ENCODE data around the gene EGFR.

Gene EGFR

GRCh38 chr7:55178292-55178862 is 159.6 kb downstream of the EGFR start:
- DNase-seq = no peak

- no peak for DNase-seq
Measured at GRCh38 chr7:55178863-55179773, 160.3 kb downstream of the EGFR start.

GRCh38 chr7:55179931-55180682 is 161.3 kb downstream of the EGFR start:
- DNase-seq = no peak

GRCh38 chr7:55180963-55181542 is 162.2 kb downstream of the EGFR start:
- no peak for DNase-seq

GRCh38 chr7:55181762-55182161 is 162.9 kb downstream of the EGFR start:
- DNase-seq = no peak

GRCh38 chr7:55183897-55184296 is 165.1 kb downstream of the EGFR start:
- DNase-seq = no peak

GRCh38 chr7:55185321-55185802 is 166.5 kb downstream of the EGFR start:
- no peak for DNase-seq

GRCh38 chr7:55185941-55186609 is 167.3 kb downstream of the EGFR start:
- DNase-seq = no peak

GRCh38 chr7:55187701-55188491 is 169.1 kb downstream of the EGFR start:
- DNase-seq = no peak

- DNase-seq = no peak
Measured at GRCh38 chr7:55188590-55189138, 169.8 kb downstream of the EGFR start.

GRCh38 chr7:55189146-55189766 is 170.4 kb downstream of the EGFR start:
- DNase-seq = no peak

GRCh38 chr7:55189878-55190436 is 171.1 kb downstream of the EGFR start:
- no peak for DNase-seq

GRCh38 chr7:55190511-55191160 is 171.8 kb downstream of the EGFR start:
- no peak for DNase-seq

GRCh38 chr7:55191161-55191925 is 172.5 kb downstream of the EGFR start:
- no peak for DNase-seq

- no peak for DNase-seq
Measured at GRCh38 chr7:55191926-55192692, 173.3 kb downstream of the EGFR start.

GRCh38 chr7:55192723-55193122 is 173.9 kb downstream of the EGFR start:
- DNase-seq = no peak

GRCh38 chr7:55193245-55193644 is 174.4 kb downstream of the EGFR start:
- no peak for DNase-seq

GRCh38 chr7:55194522-55194921 is 175.7 kb downstream of the EGFR start:
- DNase-seq = no peak
